GM12875 (cell line): ENCODE data around the gene ACACA.

Experiments
- H3K4me3 ChIP-seq: one replicate; pipeline ENCODE4 v1.5.1; 2011; ENCODE audit warnings: low read depth, low read length, control low read depth
- CTCF ChIP-seq: IDR thresholded peaks from 2 replicates; pipeline ENCODE4 v1.5.1; 2011; ENCODE audit warnings: low read depth, mild to moderate bottlenecking, control low read depth, inconsistent platforms, low read length, moderate library complexity, borderline replicate concordance; ENCODE audit not compliant: insufficient read depth

ACACA gene

GRCh38 chr17:37301288-37301687 is 105.3 kb downstream of the ACACA start:
- no peak overlapping the region for H3K4me3 ChIP-seq
- no peak for TF ChIP-seq CTCF

GRCh38 chr17:37300683-37301082 is 106.0 kb downstream of the ACACA start:
- H3K4me3 ChIP-seq = no peak overlapping the region
- TF ChIP-seq CTCF = no peak

GRCh38 chr17:37299257-37299980 is 107.2 kb downstream of the ACACA start:
- H3K4me3 ChIP-seq = no peak overlapping the region

GRCh38 chr17:37295888-37296287 is 110.7 kb downstream of the ACACA start:
- no peak overlapping the region for H3K4me3 ChIP-seq
- TF ChIP-seq CTCF = no peak

More at GRCh38 chr17:37299257-37299980, 107.2 kb downstream of the ACACA start:
- TF ChIP-seq CTCF = no peak

- no peak for TF ChIP-seq CTCF
- H3K4me3 ChIP-seq = no peak overlapping the region
Observed at GRCh38 chr17:37294888-37295287, 111.7 kb downstream of the ACACA start.

GRCh38 chr17:37293770-37294169 is 112.9 kb downstream of the ACACA start:
- H3K4me3 ChIP-seq = no peak overlapping the region
- TF ChIP-seq CTCF = no peak

- no peak for TF ChIP-seq CTCF
- H3K4me3 ChIP-seq = no peak overlapping the region
Observed at GRCh38 chr17:37292429-37293139, 114.1 kb downstream of the ACACA start.
